IgD-negative memory B cell (primary cell): ENCODE measurements around the gene MACROD2. TPM values are rescaled to one million over a fixed set of nuclear protein-coding genes. Genes with fewer than 3 reads are reported as not detected.

Experiments
- H3K27ac Mint-ChIP-seq, 3 donors: one replicate each; pipeline ENCODE4 v1.8.0; 2020 to 2022; ENCODE audit warnings: mild to moderate bottlenecking in 3 of 3, mixed read lengths in 3 of 3, moderate library complexity in 1 of 3
- H3K27me3 Mint-ChIP-seq: one replicate; pipeline ENCODE4 v1.8.0; 2021; ENCODE audit warnings: mixed read lengths
- H3K36me3 Mint-ChIP-seq: one replicate; pipeline ENCODE4 v1.8.0; 2020; ENCODE audit warnings: mild to moderate bottlenecking, mixed read lengths
- H3K4me1 Mint-ChIP-seq, 3 donors: one replicate each; pipeline ENCODE4 v1.8.0; 2020 to 2022; ENCODE audit warnings: mixed read lengths in 3 of 3, mild to moderate bottlenecking in 1 of 3
- H3K4me3 Mint-ChIP-seq, 4 donors: one replicate each; pipeline ENCODE4 v1.8.0; 2020 to 2022; ENCODE audit warnings: mild to moderate bottlenecking in 4 of 4, mixed read lengths in 4 of 4, moderate library complexity in 3 of 4
- H3K9me3 Mint-ChIP-seq, 3 donors: one replicate each; pipeline ENCODE4 v1.8.0; 2020 to 2021; ENCODE audit warnings: mixed read lengths in 3 of 3, mild to moderate bottlenecking in 1 of 3
- polyA plus RNA-seq: library from polyadenylated mRNA; unstranded; fragments of 300-500 nt; fragmentation: Illumina TruSeq; gene quantifications from one replicate; pipeline ENCODE4 v1.2.3, GENCODE V29; 2021

MACROD2 gene
- polyA plus RNA-seq, 1 donor from 2014 or later = 1.3 TPM

DNA sequence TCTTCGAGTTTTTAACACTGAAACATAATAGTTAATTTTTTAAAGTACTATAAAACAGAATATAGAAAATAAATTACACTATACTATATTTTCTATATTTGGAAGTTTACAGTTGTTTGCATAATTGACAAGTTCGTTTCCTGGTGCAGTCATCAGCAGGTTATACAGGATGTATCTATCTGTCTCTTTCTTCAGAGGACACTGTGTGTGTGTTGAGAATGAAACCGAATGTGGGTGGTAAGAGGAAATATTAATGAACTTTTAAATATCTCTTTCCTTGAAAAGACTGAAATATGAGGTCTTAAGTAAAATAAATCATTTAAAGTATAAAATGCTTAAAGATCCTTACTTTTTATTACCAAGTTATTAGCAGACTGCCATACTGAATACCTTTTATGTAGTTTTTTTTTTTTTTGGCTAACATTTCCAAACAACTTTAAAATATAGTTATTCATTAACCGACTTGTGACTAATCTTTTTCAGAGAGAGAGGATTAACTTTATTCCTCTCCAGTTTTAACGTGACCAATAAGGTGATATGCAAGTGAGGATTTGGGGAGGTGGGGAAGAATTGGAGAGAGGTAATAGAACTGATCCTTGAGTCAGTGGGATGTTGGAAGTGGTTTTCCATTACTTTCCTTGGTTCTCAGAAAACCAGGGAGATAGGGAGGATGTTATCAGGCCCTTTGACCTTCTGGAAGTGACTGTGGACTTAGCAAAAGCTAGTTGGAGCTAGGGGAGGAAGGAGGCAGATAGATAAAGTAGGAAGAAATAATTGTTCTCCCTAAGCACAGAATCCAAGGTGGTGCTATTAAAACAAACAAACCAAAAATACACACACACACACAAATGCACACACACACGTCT, 722.1 kb downstream of the MACROD2 start:
- H3K27ac Mint-ChIP-seq = no peak overlapping the region
- H3K27me3 Mint-ChIP-seq = peaks cover 2% of the 10 kb centered on the region
- H3K4me3 Mint-ChIP-seq = no peak overlapping the region
- H3K4me1 Mint-ChIP-seq = peaks cover 0 to 2% (median 0%) of the 10 kb centered on the region in 3 donors
- no peaks in the 10 kb centered on the region for H3K36me3 Mint-ChIP-seq
- H3K9me3 Mint-ChIP-seq = peaks cover 0 to 6% (median 2%) of the 10 kb centered on the region in 3 donors

DNA sequence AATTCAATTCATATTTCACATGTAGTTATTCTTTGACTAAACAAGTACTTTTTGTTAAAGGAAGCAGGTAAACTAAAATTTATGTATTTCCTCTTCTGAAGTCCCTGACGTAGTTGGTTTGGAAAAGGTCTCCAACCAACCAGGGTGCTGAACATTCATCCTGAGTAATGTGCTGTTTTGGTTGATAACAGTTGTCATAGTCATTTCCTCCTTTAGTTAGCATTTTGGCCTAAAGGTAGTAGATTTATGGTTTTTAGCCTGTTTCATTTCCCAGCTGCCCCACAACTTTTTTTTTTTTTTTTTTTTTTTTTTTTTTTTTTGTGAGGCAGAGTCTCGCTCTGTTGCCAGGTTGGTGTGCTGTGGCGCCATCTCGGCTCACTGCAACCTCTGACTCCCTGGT, 724.9 kb downstream of the MACROD2 start:
- H3K27me3 Mint-ChIP-seq = peaks cover 2% of the 10 kb centered on the region
- H3K4me1 Mint-ChIP-seq = peaks cover 0 to 2% (median 0%) of the 10 kb centered on the region in 3 donors
- H3K9me3 Mint-ChIP-seq = no peaks in the 10 kb centered on the region
- no peak overlapping the region for H3K27ac Mint-ChIP-seq
- no peak overlapping the region for H3K4me3 Mint-ChIP-seq
- no peaks in the 10 kb centered on the region for H3K36me3 Mint-ChIP-seq

GRCh38 chr20:14721926-14722452, 726.7 kb downstream of the MACROD2 start:
- Mint-ChIP-seq H3K4me3 (no peak overlapping the region), H3K27me3 (peaks cover 2% of the 10 kb centered on the region), H3K27ac (no peak overlapping the region), H3K36me3 (no peaks in the 10 kb centered on the region), H3K9me3 (no peaks in the 10 kb centered on the region), H3K4me1 (peaks cover 0 to 2% (median 0%) of the 10 kb centered on the region in 3 donors)

GRCh38 chr20:14723614-14724013, 728.3 kb downstream of the MACROD2 start:
- Mint-ChIP-seq H3K36me3 (no peaks in the 10 kb centered on the region), H3K27ac (no peak overlapping the region), H3K4me1 (peaks cover 0 to 2% (median 0%) of the 10 kb centered on the region in 3 donors), H3K4me3 (no peak overlapping the region), H3K27me3 (peaks cover 2% of the 10 kb centered on the region), H3K9me3 (no peaks in the 10 kb centered on the region)

- H3K4me1 Mint-ChIP-seq = peaks cover 0 to 2% (median 0%) of the 10 kb centered on the region in 3 donors
- no peaks in the 10 kb centered on the region for H3K36me3 Mint-ChIP-seq
- H3K4me3 Mint-ChIP-seq = no peak overlapping the region
- peaks cover 2% of the 10 kb centered on the region for H3K27me3 Mint-ChIP-seq
- no peaks in the 10 kb centered on the region for H3K9me3 Mint-ChIP-seq
- no peak overlapping the region for H3K27ac Mint-ChIP-seq
These were observed 728.7 kb downstream of the MACROD2 start for GRCh38 chr20:14724036-14724435.

GRCh38 chr20:14724468-14724867, 729.2 kb downstream of the MACROD2 start:
- Mint-ChIP-seq H3K4me3 (no peak overlapping the region), H3K4me1 (peaks cover 0 to 2% (median 0%) of the 10 kb centered on the region in 3 donors), H3K9me3 (no peaks in the 10 kb centered on the region), H3K36me3 (no peaks in the 10 kb centered on the region), H3K27me3 (peaks cover 2% of the 10 kb centered on the region), H3K27ac (no peak overlapping the region)

DNA sequence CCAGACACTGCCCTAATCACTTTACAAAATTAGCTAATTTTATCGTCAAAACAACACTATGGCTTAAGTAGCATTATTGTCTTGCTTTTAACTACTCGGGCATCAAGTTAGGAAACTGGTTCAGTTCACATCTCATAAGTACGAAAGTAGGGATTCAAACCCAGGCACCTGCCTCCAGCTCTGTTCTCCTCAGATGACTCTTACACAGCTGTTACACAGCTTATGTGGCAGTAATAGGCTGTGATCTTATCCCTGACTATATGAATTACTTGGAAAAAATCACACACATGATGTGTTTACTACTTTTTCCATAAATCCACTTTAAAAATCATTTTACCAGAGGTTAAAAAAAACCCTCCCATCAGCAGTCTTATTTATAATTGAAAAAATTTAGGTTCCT, 731.3 kb downstream of the MACROD2 start:
- Mint-ChIP-seq H3K27ac (no peak overlapping the region), H3K27me3 (no peaks in the 10 kb centered on the region), H3K4me3 (no peak overlapping the region), H3K9me3 (no peaks in the 10 kb centered on the region), H3K36me3 (no peaks in the 10 kb centered on the region), H3K4me1 (no peaks in the 10 kb centered on the region)

DNA sequence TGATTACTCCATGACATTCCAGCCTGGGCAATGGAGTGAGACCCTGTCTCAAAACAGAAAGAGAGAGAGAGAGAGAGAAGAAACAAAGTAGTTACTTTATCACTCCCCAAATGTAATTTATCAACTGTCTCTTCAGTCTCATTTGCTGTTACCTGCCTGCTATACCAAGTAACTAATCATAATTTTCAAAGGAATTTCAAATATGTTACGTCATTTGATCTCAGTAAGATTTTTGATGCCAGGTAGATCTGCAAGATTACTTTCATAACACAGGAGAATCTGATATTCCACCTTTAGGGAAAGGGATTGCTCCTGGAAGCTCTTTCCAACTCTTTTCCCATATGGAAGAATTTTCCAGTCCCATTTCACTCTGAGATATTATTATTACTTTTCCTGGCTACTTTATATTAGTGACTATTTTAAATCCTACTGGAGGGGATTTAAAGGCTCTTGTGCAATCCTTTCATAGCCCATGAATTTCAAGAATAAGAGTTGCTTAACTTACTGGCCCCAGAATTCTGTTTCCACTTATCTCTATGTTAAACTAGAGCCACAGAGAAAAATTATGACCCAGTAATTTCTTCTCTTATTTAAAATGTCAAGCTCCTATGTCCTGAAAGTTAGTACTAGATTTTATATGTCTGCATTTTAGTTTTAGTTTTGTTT, 732.3 kb downstream of the MACROD2 start:
- no peaks in the 10 kb centered on the region for H3K4me1 Mint-ChIP-seq
- H3K36me3 Mint-ChIP-seq = no peaks in the 10 kb centered on the region
- H3K4me3 Mint-ChIP-seq = no peak overlapping the region
- H3K9me3 Mint-ChIP-seq = no peaks in the 10 kb centered on the region
- no peaks in the 10 kb centered on the region for H3K27me3 Mint-ChIP-seq
- H3K27ac Mint-ChIP-seq = no peak overlapping the region

- Mint-ChIP-seq H3K27me3 (no peaks in the 10 kb centered on the region), H3K9me3 (no peaks in the 10 kb centered on the region), H3K27ac (no peak overlapping the region), H3K36me3 (no peaks in the 10 kb centered on the region), H3K4me1 (no peaks in the 10 kb centered on the region), H3K4me3 (no peak overlapping the region)
These were observed 734.1 kb downstream of the MACROD2 start for GRCh38 chr20:14729390-14729789.

DNA sequence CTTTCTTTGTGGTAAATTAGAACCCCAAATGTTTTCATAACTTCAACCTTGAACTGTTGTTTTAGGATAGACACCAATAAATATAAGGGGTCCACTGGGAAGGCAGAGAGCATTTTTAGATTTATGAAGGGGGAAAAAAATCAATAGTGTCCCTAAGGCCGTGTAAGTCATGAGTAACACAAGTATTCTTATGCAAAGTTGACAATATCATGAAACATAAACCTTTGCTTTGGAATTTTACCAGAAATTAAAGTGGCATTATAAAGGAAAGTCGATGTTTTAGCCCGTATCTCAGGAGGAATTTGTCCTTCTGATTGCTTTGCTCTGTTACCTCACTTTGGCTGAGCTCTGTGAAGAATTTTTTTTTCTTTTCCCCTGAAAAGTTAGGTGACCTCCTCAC, 737.0 kb downstream of the MACROD2 start:
- no peaks in the 10 kb centered on the region for H3K36me3 Mint-ChIP-seq
- no peaks in the 10 kb centered on the region for H3K4me1 Mint-ChIP-seq
- no peak overlapping the region for H3K27ac Mint-ChIP-seq
- peaks cover 3 to 4% (median 4%) of the 10 kb centered on the region in 3 donors for H3K9me3 Mint-ChIP-seq
- H3K4me3 Mint-ChIP-seq = no peak overlapping the region
- H3K27me3 Mint-ChIP-seq = no peaks in the 10 kb centered on the region

GRCh38 chr20:14732996-14733395, 737.7 kb downstream of the MACROD2 start:
- Mint-ChIP-seq H3K36me3 (no peaks in the 10 kb centered on the region), H3K4me3 (no peak overlapping the region), H3K4me1 (no peaks in the 10 kb centered on the region), H3K27ac (no peak overlapping the region), H3K9me3 (peaks cover 4 to 5% (median 4%) of the 10 kb centered on the region in 3 donors), H3K27me3 (no peaks in the 10 kb centered on the region)

- Mint-ChIP-seq H3K4me1 (no peaks in the 10 kb centered on the region), H3K36me3 (no peaks in the 10 kb centered on the region), H3K4me3 (no peak overlapping the region), H3K9me3 (peaks cover 0 to 2% (median 0%) of the 10 kb centered on the region in 3 donors), H3K27me3 (no peaks in the 10 kb centered on the region), H3K27ac (no peak overlapping the region)
These were observed 745.1 kb downstream of the MACROD2 start for GRCh38 chr20:14740380-14740779.

GRCh38 chr20:14741616-14742015, 746.3 kb downstream of the MACROD2 start:
- no peak overlapping the region for H3K27ac Mint-ChIP-seq
- H3K36me3 Mint-ChIP-seq = no peaks in the 10 kb centered on the region
- peaks cover 0 to 2% (median 0%) of the 10 kb centered on the region in 3 donors for H3K9me3 Mint-ChIP-seq
- H3K27me3 Mint-ChIP-seq = no peaks in the 10 kb centered on the region
- H3K4me1 Mint-ChIP-seq = no peaks in the 10 kb centered on the region
- no peak overlapping the region for H3K4me3 Mint-ChIP-seq

DNA sequence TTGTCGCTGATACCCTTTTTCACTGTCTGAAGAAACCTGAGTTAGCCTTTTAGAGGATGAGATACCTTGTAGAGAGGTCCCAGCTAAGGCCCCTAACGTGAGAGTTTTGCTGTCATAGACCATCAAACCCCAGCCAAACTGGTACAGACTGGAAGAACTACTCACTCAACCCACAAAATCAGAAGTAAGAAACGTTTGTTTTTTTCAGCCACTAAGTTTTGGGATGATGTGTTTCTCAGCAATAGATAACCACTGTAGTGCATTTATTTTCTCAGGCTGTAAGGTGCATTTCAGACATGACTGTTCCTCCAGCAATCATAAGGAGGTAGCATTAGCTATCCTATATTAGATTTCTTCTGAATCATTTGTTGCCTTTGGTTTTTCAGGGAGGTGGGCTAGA, 749.4 kb downstream of the MACROD2 start:
- Mint-ChIP-seq H3K4me3 (no peak overlapping the region), H3K27me3 (no peaks in the 10 kb centered on the region), H3K27ac (no peak overlapping the region), H3K9me3 (peaks cover 0 to 5% (median 0%) of the 10 kb centered on the region in 3 donors), H3K36me3 (no peaks in the 10 kb centered on the region), H3K4me1 (no peaks in the 10 kb centered on the region)

GRCh38 chr20:14745830-14746229, 750.5 kb downstream of the MACROD2 start:
- Mint-ChIP-seq H3K4me1 (no peaks in the 10 kb centered on the region), H3K27ac (no peak overlapping the region), H3K36me3 (no peaks in the 10 kb centered on the region), H3K4me3 (no peak overlapping the region), H3K27me3 (no peaks in the 10 kb centered on the region), H3K9me3 (peaks cover 0 to 5% (median 0%) of the 10 kb centered on the region in 3 donors)
